Measurements from ENCODE around the gene PKP2. TPM values are rescaled to one million over a fixed set of nuclear protein-coding genes. Genes with fewer than 3 reads are reported as not detected.

PKP2 gene
- total and polyA plus RNA-seq, 4 donors: 8.6 to 35.7 (median 12.8) TPM

DNA sequence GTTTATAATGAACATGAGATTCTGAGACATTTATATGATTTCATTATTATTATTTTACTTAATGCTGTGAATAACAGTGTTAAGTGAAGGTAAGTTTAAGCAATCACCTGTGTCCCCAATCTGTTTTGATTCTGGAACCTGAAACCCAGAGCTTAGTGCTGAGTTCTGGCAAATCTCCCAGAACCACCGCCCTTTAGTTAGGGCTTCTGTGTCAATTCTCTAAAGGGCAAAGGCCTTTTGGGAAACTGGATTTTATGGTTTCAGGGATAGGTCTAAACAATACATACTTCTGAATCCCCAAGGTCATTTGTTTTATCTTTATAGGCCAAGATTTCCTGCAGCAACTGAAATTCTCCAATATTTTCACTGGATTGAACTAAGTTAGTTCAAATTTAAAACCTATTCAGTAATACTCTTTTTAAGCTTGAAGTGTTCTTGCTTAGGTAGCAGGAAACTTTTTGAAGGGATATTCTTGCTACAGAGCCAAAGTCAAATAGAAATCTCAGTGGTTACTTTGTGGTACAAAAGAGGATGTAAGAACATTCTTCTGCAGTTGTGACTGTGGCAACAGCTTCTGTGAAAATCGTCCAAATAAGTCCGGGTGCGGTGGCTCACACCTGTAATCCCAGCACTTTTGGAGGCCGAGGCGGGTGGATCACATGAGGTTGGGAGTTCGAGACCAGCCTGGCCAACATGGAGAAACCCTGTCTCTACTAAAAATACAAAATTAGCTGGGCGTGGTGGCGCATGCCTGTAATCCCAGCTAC lies 10.0 kb upstream of the PKP2 start (continued):
- TF ChIP-seq, protein P1, sequence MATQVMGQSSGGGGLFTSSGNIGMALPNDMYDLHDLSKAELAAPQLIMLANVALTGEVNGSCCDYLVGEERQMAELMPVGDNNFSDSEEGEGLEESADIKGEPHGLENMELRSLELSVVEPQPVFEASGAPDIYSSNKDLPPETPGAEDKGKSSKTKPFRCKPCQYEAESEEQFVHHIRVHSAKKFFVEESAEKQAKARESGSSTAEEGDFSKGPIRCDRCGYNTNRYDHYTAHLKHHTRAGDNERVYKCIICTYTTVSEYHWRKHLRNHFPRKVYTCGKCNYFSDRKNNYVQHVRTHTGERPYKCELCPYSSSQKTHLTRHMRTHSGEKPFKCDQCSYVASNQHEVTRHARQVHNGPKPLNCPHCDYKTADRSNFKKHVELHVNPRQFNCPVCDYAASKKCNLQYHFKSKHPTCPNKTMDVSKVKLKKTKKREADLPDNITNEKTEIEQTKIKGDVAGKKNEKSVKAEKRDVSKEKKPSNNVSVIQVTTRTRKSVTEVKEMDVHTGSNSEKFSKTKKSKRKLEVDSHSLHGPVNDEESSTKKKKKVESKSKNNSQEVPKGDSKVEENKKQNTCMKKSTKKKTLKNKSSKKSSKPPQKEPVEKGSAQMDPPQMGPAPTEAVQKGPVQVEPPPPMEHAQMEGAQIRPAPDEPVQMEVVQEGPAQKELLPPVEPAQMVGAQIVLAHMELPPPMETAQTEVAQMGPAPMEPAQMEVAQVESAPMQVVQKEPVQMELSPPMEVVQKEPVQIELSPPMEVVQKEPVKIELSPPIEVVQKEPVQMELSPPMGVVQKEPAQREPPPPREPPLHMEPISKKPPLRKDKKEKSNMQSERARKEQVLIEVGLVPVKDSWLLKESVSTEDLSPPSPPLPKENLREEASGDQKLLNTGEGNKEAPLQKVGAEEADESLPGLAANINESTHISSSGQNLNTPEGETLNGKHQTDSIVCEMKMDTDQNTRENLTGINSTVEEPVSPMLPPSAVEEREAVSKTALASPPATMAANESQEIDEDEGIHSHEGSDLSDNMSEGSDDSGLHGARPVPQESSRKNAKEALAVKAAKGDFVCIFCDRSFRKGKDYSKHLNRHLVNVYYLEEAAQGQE (IDR thresholded peaks at IDR 0.05): no peak
- TF ChIP-seq SP1 (IDR thresholded peaks at IDR 0.05) (peak; percentile 67), TAF1 (conservative IDR thresholded peaks at IDR 0.05) (no peak), FOXA1 (IDR thresholded peaks at IDR 0.05) (no peak)

GRCh38 chr12:32903763-32904162 lies 7.2 kb upstream of the PKP2 start:
- WGBS: 85% methylated on average over 1 of the region's 1 CpG
- TF ChIP-seq, protein P1 (IDR thresholded peaks at IDR 0.05): no peak
- TF ChIP-seq HNF4G (IDR thresholded peaks at IDR 0.05): no peak
- TF ChIP-seq NR2F2 (IDR thresholded peaks at IDR 0.05): no peak
- TF ChIP-seq, protein P2, sequence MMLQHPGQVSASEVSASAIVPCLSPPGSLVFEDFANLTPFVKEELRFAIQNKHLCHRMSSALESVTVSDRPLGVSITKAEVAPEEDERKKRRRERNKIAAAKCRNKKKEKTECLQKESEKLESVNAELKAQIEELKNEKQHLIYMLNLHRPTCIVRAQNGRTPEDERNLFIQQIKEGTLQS (IDR thresholded peaks at IDR 0.05): no peak
- TF ChIP-seq GABPA (IDR thresholded peaks at IDR 0.05 in 1 of 2, conservative IDR thresholded peaks at IDR 0.05 in 1 of 2): no peak
- no peak for TF ChIP-seq HNF4A (conservative IDR thresholded peaks at IDR 0.05)
- no peak for TF ChIP-seq RAD21 (IDR thresholded peaks at IDR 0.05)
- no peak for TF ChIP-seq ZBTB33 (IDR thresholded peaks at IDR 0.05)
- TF ChIP-seq CTCF (IDR thresholded peaks at IDR 0.05; ENCODE audit: low read depth, low read length, missing input control): no peak
- no peak for TF ChIP-seq EGR1 (IDR thresholded peaks at IDR 0.05; ENCODE audit: low read depth in 2 of 2)
- no peak for TF ChIP-seq RXRA (IDR thresholded peaks at IDR 0.05)
- TF ChIP-seq JUND (IDR thresholded peaks at IDR 0.05): no peak
- no peak for TF ChIP-seq FOXA1 (IDR thresholded peaks at IDR 0.05)
- TF ChIP-seq TAF1 (conservative IDR thresholded peaks at IDR 0.05): no peak
- no peak for TF ChIP-seq FOXA2 (IDR thresholded peaks at IDR 0.05)
- TF ChIP-seq YY1 (IDR thresholded peaks at IDR 0.05): no peak

More at GRCh38 chr12:32903763-32904162, 7.2 kb upstream of the PKP2 start:
- Histone ChIP-seq H3K36me3 (ENCODE audit: control insufficient read depth in 4 of 4, insufficient read depth in 3 of 4, low read depth in 1 of 4, low read length in 3 of 4) (no peaks in the 10 kb centered on the region), H3K9me3 (ENCODE audit: control insufficient read depth in 4 of 4, low read length in 3 of 4) (no peaks in the 10 kb centered on the region), H3K27me3 (ENCODE audit: control insufficient read depth in 4 of 4, insufficient read depth in 4 of 4, low read length in 3 of 4) (no peaks in the 10 kb centered on the region), H3K9ac (ENCODE audit: low read depth in 1 of 2, low read length in 2 of 2) (no peak overlapping the region), H3K4me3 (ENCODE audit: low read depth in 1 of 3, low read length in 3 of 3) (no peak overlapping the region), H3K27ac (ENCODE audit: low read depth in 1 of 2, low read length in 2 of 2) (no peak overlapping the region), H3K4me1 (ENCODE audit: control insufficient read depth in 4 of 4, insufficient read depth in 4 of 4, low read length in 3 of 4) (peaks cover 1 to 25% (median 16%) of the 10 kb centered on the region in 4 donors)
- no peak for DNase-seq (ENCODE audit: low spot score)

Data from liver (tissue), 9 donors.